A549 (cell line): Measurements from ENCODE around the gene ZNF438. TPM values are rescaled to one million over a fixed set of nuclear protein-coding genes. Genes with fewer than 3 reads are reported as not detected.

Experiments used
- ATAC-seq, 2 experiments: fragments of 200-7000 bp in 1 of 2; fragments of >200 bp in 1 of 2; cut with Nextera tagmentation in 1 of 2; cut with Tn5 transposase in 1 of 2; 3 replicates each; pipeline versions ENCODE4 v1.8.0 to v1.9.1; 2018 to 2020; ENCODE audit warnings: mild to moderate bottlenecking in 1 of 2, moderate library complexity in 1 of 2
- CTCF ChIA-PET: fragments of 300-600 bp; sonication (Branson Sonifier 250); formaldehyde crosslinking; extraction: SDS; loops from one replicate; lab custom pipeline; 2021; ENCODE audit warnings: antibody characterized with exemption, inconsistent platforms; lab: Yijun Ruan, JAX
- POLR2A ChIA-PET: fragments of 350-600 bp; formaldehyde crosslinking; extraction: SDS; loops from one replicate; lab custom pipeline; 2021; ENCODE audit warnings: antibody characterized with exemption, inconsistent platforms; lab: Yijun Ruan, JAX
- DNase-seq, 2 experiments: peaks; one replicate each; pipeline versions ENCODE4 v3.0.0 to v3.0.0-alpha.2; 2011 to 2016; ENCODE audit warnings: low read depth in 1 of 2, low spot score in 1 of 2
- FAIRE-seq: peaks from 2 replicates; lab custom pipeline; 2011; peaks lifted over from hg19 to GRCh38; lab: Jason Lieb, UNC
- H3K27ac ChIP-seq, 2 experiments: fragments of >200 bp; sonication (Bioruptor Twin); formaldehyde crosslinking; 3 replicates each; pipeline ENCODE4 v1.5.1; 2016 to 2017
- H3K4me1 ChIP-seq: fragments of >200 bp; sonication (Bioruptor Twin); formaldehyde crosslinking; 3 replicates; pipeline ENCODE4 v1.6.1; 2016
- H3K4me2 ChIP-seq: fragments of >200 bp; sonication (Bioruptor Twin); formaldehyde crosslinking; 3 replicates; pipeline ENCODE4 v1.6.1; 2016
- H3K4me3 ChIP-seq: fragments of >200 bp; sonication (Bioruptor Twin); formaldehyde crosslinking; 3 replicates; pipeline ENCODE4 v1.5.1; 2016
- H3K9me3 ChIP-seq: fragments of >200 bp; sonication (Bioruptor Twin); formaldehyde crosslinking; 3 replicates; pipeline ENCODE4 v1.6.1; 2016
- BHLHE40 ChIP-seq: IDR thresholded peaks from 2 replicates; pipeline ENCODE4 v1.6.1; 2012; ENCODE audit warnings: low read depth, low read length, inconsistent platforms
- CHD4 ChIP-seq: fragments of 200-600 bp; sonication (generic); IDR thresholded peaks from 2 replicates; pipeline ENCODE4 v1.6.1; 2016; ENCODE audit warnings: antibody characterized with exemption, mild to moderate bottlenecking, borderline replicate concordance
- EHF ChIP-seq: fragments of 250-450 bp; sonication (Bioruptor Pico); IDR thresholded peaks from 2 replicates; pipeline ENCODE4 v1.5.0; 2020; ENCODE audit warnings: mild to moderate bottlenecking
- EHMT2 ChIP-seq: fragments of 200-600 bp; sonication (generic); IDR thresholded peaks from 2 replicates; pipeline ENCODE4 v1.6.1; 2016; ENCODE audit warnings: antibody characterized with exemption, low read depth, mild to moderate bottlenecking, moderate library complexity
- EP300 ChIP-seq, 2 experiments: fragments of >200 bp; sonication (Bioruptor Twin); formaldehyde crosslinking; IDR thresholded peaks; 2 replicates in 1 of 2; 3 replicates in 1 of 2; pipeline ENCODE4 v1.6.1; 2016 to 2017
- ESRRA ChIP-seq: fragments of 150-350 bp; IDR thresholded peaks from 2 replicates; pipeline ENCODE4 v1.6.1; 2014; ENCODE audit warnings: mild to moderate bottlenecking, low read length, borderline replicate concordance
- GATA3 ChIP-seq: IDR thresholded peaks from 2 replicates; pipeline ENCODE4 v1.6.1; 2012; ENCODE audit warnings: borderline replicate concordance
- HOXA7 ChIP-seq: fragments of 250-450 bp; sonication (Bioruptor Pico); IDR thresholded peaks from 2 replicates; pipeline ENCODE4 v1.5.0; 2020; ENCODE audit warnings: mild to moderate bottlenecking, moderate library complexity
- JUN ChIP-seq, 2 experiments: fragments of >200 bp; sonication (Bioruptor Twin); formaldehyde crosslinking; IDR thresholded peaks; 2 replicates in 1 of 2; 3 replicates in 1 of 2; pipeline ENCODE4 v1.6.1; 2016 to 2017
- JUNB ChIP-seq: fragments of >200 bp; sonication (Bioruptor Twin); formaldehyde crosslinking; IDR thresholded peaks from 2 replicates; pipeline ENCODE4 v1.6.1; 2016
- KDM1A ChIP-seq: fragments of 200-600 bp; sonication (generic); IDR thresholded peaks from 2 replicates; pipeline ENCODE4 v1.6.1; 2016; ENCODE audit warnings: low read depth, mild to moderate bottlenecking
- MYC ChIP-seq: IDR thresholded peaks from 2 replicates; pipeline ENCODE4 v1.6.1; 2012; ENCODE audit warnings: mild to moderate bottlenecking, inconsistent platforms, low read length, improper control_type of control experiment, borderline replicate concordance
- NFE2L2 ChIP-seq: fragments of 150-350 bp; conservative IDR thresholded peaks from 2 replicates; pipeline ENCODE4 v1.6.1; 2014; ENCODE audit warnings: low read length
- POLR2A ChIP-seq: IDR thresholded peaks from 2 replicates; pipeline ENCODE4 v1.6.1; 2012; ENCODE audit warnings: mild to moderate bottlenecking, low read length
- RARB ChIP-seq: fragments of 250-450 bp; sonication (Bioruptor Pico); IDR thresholded peaks from 2 replicates; pipeline ENCODE4 v1.8.0; 2021; ENCODE audit warnings: mild to moderate bottlenecking, moderate library complexity
- SMC3 ChIP-seq: fragments of >200 bp; sonication (Bioruptor Twin); formaldehyde crosslinking; IDR thresholded peaks from 3 replicates; pipeline ENCODE4 v1.6.1; 2018; ENCODE audit warnings: inconsistent platforms
- TFCP2L1 ChIP-seq: fragments of 250-450 bp; sonication (Bioruptor Pico); IDR thresholded peaks from 2 replicates; pipeline ENCODE4 v1.5.0; 2021; ENCODE audit warnings: mild to moderate bottlenecking
- TP53 ChIP-seq: fragments of 250-450 bp; sonication (Bioruptor Pico); IDR thresholded peaks from 2 replicates; pipeline ENCODE4 v1.5.0; 2021; ENCODE audit warnings: mild to moderate bottlenecking, moderate library complexity
- ZFP36 ChIP-seq: fragments of 450-650 bp; IDR thresholded peaks from 2 replicates; pipeline ENCODE4 v1.6.1; 2014; ENCODE audit warnings: borderline replicate concordance; ENCODE audit not compliant: partially characterized antibody
- WGBS: methylation state at CpG from one replicate; pipeline ENCODE4 v1.1.6; 2017; ENCODE audit errors: missing lambda C conversion rate; 5-methylcytosine and 5-hydroxymethylcytosine counted together
- polyA plus RNA-seq, 4 experiments: library from polyadenylated mRNA; depleted of rRNA in 3 of 4; stranded (reverse); fragments of >200 nt; fragmentation: RNase III in 1 of 4; extraction: RNeasy Plus Mini Kit Qiagen cat#74134 plus additional on column Dnase treatment in 1 of 4; gene quantifications; 2 replicates in 3 of 4; 3 replicates in 1 of 4; pipeline ENCODE4 v1.2.3, GENCODE V29; 2011 to 2017
- TF ChIP-seq, protein P1 (sequence below): fragments of >200 bp; sonication (Bioruptor Twin); formaldehyde crosslinking; IDR thresholded peaks from 3 replicates; pipeline ENCODE4 v1.5.1; 2016
- TF ChIP-seq, protein P2 (sequence below): IDR thresholded peaks from 2 replicates; pipeline ENCODE4 v1.6.1; 2012
- TF ChIP-seq, protein P3 (sequence below): IDR thresholded peaks from 2 replicates; pipeline ENCODE4 v1.6.1; 2012; ENCODE audit warnings: low read depth, borderline replicate concordance
- TF ChIP-seq, protein P4 (sequence below): fragments of 150-350 bp; IDR thresholded peaks from 2 replicates; pipeline ENCODE4 v1.6.1; 2014; ENCODE audit warnings: low read depth, mild to moderate bottlenecking, low read length
- TF ChIP-seq, protein P5 (sequence below): IDR thresholded peaks from 2 replicates; pipeline ENCODE4 v1.6.1; 2012
- TF ChIP-seq, protein P6 (sequence below): fragments of 250-450 bp; sonication (Bioruptor Pico); IDR thresholded peaks from 2 replicates; pipeline ENCODE4 v1.5.0; 2021; ENCODE audit warnings: mild to moderate bottlenecking, moderate library complexity, borderline replicate concordance

ZNF438 gene
- polyA plus RNA-seq, 2 of the 4 experiments (the other 2 are of a cell fraction), result 2.2 to 4.5 TPM

DNA sequence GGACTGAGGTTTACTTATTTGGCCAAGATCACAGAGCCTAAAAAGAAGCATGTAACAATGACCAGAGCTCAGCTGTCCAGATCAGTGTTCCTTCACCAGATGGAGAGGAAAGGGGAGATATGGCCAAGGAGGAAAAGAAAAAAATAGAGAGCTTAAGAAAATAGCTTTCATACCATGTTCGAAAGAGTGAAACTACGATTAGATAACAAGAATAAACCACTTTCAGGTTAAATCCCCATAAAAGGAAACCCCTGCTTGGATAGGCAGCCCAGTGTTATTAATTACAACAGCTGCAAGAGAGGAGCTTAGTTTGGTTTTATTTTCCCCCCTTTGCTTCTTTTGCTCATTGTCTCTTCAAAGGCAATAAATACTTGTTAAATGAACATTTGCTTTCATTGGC is 160.8 kb downstream of the ZNF438 start:
- Histone ChIP-seq H3K4me1 (no peaks in the 10 kb centered on the region), H3K27ac (no peak overlapping the region)
- ChIA-PET CTCF (no interaction called here), POLR2A (no interaction called here)
- DNase-seq, result no peak
- TF ChIP-seq CHD4 (no peak), MYC (no peak), ZFP36 (no peak), GATA3 (no peak), TFCP2L1 (CRISPR knock-in tag) (no peak), BHLHE40 (no peak), NFE2L2 (no peak), SMC3 (no peak), JUN (IDR thresholded peaks at IDR 0.05) (no peak), EHF (CRISPR knock-in tag) (no peak), EHMT2 (no peak)
- TF ChIP-seq, protein P1, sequence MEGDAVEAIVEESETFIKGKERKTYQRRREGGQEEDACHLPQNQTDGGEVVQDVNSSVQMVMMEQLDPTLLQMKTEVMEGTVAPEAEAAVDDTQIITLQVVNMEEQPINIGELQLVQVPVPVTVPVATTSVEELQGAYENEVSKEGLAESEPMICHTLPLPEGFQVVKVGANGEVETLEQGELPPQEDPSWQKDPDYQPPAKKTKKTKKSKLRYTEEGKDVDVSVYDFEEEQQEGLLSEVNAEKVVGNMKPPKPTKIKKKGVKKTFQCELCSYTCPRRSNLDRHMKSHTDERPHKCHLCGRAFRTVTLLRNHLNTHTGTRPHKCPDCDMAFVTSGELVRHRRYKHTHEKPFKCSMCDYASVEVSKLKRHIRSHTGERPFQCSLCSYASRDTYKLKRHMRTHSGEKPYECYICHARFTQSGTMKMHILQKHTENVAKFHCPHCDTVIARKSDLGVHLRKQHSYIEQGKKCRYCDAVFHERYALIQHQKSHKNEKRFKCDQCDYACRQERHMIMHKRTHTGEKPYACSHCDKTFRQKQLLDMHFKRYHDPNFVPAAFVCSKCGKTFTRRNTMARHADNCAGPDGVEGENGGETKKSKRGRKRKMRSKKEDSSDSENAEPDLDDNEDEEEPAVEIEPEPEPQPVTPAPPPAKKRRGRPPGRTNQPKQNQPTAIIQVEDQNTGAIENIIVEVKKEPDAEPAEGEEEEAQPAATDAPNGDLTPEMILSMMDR, result no peak
- TF ChIP-seq, protein P2, sequence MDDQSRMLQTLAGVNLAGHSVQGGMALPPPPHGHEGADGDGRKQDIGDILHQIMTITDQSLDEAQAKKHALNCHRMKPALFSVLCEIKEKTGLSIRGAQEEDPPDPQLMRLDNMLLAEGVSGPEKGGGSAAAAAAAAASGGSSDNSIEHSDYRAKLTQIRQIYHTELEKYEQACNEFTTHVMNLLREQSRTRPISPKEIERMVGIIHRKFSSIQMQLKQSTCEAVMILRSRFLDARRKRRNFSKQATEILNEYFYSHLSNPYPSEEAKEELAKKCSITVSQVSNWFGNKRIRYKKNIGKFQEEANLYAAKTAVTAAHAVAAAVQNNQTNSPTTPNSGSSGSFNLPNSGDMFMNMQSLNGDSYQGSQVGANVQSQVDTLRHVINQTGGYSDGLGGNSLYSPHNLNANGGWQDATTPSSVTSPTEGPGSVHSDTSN, result no peak
- TF ChIP-seq, protein P3, sequence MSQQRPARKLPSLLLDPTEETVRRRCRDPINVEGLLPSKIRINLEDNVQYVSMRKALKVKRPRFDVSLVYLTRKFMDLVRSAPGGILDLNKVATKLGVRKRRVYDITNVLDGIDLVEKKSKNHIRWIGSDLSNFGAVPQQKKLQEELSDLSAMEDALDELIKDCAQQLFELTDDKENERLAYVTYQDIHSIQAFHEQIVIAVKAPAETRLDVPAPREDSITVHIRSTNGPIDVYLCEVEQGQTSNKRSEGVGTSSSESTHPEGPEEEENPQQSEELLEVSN, result no peak
- TF ChIP-seq, all 56 proteins: peak for 0
- ATAC-seq (no peak), FAIRE-seq (no peak)
- H3K4me2 ChIP-seq, result no peak overlapping the region
- H3K9me3 ChIP-seq, result no peaks in the 10 kb centered on the region
- WGBS, result 78% methylated on average over 2 of the region's 2 CpGs
- no peak overlapping the region for H3K4me3 ChIP-seq

DNA sequence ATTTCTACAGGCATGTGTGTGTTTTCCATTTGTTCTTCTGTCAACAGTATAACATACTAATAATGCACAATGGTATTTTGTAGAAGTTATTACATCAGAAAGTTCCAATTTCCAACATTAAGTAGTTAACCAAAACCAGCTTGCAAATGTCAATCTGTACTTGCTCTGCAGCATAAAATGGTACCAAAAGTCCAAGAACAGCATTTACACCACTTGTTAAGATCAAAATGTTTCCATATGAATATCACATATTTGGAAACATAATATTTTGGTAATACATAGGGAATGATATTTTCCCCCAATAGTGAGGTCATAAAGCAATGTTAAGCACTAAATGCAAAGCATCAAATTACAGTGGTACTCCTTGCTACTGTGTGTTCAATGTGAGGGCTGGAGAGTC is 162.1 kb downstream of the ZNF438 start:
- no peaks in the 10 kb centered on the region for H3K4me1 ChIP-seq
- H3K4me3 ChIP-seq, result no peak overlapping the region
- DNase-seq, result no peak
- ChIA-PET POLR2A (no interaction called here), CTCF (interaction anchor here (0.6 kb wide), 1 partner anchor 163 kb away, joined by 3 read pairs; no protein-coding TSS in a partner anchor)
- no peak for ATAC-seq
- FAIRE-seq, result peak; percentile 13
- H3K4me2 ChIP-seq, result no peak overlapping the region
- no peak overlapping the region for H3K27ac ChIP-seq
- H3K9me3 ChIP-seq, result no peaks in the 10 kb centered on the region
- TF ChIP-seq SMC3, result no peak
- TF ChIP-seq JUN (IDR thresholded peaks at IDR 0.05), result no peak
- TF ChIP-seq JUNB, result no peak
- no peak for TF ChIP-seq BHLHE40
- no peak for TF ChIP-seq KDM1A
- TF ChIP-seq, protein P4, sequence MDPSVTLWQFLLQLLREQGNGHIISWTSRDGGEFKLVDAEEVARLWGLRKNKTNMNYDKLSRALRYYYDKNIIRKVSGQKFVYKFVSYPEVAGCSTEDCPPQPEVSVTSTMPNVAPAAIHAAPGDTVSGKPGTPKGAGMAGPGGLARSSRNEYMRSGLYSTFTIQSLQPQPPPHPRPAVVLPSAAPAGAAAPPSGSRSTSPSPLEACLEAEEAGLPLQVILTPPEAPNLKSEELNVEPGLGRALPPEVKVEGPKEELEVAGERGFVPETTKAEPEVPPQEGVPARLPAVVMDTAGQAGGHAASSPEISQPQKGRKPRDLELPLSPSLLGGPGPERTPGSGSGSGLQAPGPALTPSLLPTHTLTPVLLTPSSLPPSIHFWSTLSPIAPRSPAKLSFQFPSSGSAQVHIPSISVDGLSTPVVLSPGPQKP, result no peak
- no peak for TF ChIP-seq ESRRA
- TF ChIP-seq POLR2A, result no peak
- no peak for TF ChIP-seq RARB (CRISPR knock-in tag)
- no peak for TF ChIP-seq EP300 (IDR thresholded peaks at IDR 0.05)
- TF ChIP-seq, protein P5, sequence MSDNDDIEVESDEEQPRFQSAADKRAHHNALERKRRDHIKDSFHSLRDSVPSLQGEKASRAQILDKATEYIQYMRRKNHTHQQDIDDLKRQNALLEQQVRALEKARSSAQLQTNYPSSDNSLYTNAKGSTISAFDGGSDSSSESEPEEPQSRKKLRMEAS, result no peak
- no peak for TF ChIP-seq NFE2L2
- TF ChIP-seq HOXA7 (CRISPR knock-in tag), result no peak
- no peak for TF ChIP-seq TP53 (CRISPR knock-in tag)
- no peak for TF ChIP-seq EHMT2
- TF ChIP-seq, protein P6, sequence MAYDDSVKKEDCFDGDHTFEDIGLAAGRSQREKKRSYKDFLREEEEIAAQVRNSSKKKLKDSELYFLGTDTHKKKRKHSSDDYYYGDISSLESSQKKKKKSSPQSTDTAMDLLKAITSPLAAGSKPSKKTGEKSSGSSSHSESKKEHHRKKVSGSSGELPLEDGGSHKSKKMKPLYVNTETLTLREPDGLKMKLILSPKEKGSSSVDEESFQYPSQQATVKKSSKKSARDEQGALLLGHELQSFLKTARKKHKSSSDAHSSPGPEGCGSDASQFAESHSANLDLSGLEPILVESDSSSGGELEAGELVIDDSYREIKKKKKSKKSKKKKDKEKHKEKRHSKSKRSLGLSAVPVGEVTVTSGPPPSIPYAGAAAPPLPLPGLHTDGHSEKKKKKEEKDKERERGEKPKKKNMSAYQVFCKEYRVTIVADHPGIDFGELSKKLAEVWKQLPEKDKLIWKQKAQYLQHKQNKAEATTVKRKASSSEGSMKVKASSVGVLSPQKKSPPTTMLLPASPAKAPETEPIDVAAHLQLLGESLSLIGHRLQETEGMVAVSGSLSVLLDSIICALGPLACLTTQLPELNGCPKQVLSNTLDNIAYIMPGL (CRISPR knock-in tag), result no peak
- no peak for TF ChIP-seq ZFP36
- TF ChIP-seq, all 56 proteins: peak for 0
